GM18951 (cell line): ENCODE data around the gene GFI1.

Experiments
- POLR2A ChIP-seq: IDR thresholded peaks from 4 replicates; pipeline ENCODE4 v1.6.1; 2011; ENCODE audit warnings: mild to moderate bottlenecking; ENCODE audit not compliant: insufficient read length, insufficient read depth; ENCODE audit errors: extremely low read depth
- in situ Hi-C: fragments of 300-500 bp; cut with MboI; formaldehyde crosslinking; loops from one replicate; pipeline ENCODE4 v1.12.0; 2022; ENCODE audit warnings: low sequenced_read_pairs, mixed read lengths, inconsistent platforms; ENCODE audit not compliant: unreplicated experiment

Gene GFI1

DNA sequence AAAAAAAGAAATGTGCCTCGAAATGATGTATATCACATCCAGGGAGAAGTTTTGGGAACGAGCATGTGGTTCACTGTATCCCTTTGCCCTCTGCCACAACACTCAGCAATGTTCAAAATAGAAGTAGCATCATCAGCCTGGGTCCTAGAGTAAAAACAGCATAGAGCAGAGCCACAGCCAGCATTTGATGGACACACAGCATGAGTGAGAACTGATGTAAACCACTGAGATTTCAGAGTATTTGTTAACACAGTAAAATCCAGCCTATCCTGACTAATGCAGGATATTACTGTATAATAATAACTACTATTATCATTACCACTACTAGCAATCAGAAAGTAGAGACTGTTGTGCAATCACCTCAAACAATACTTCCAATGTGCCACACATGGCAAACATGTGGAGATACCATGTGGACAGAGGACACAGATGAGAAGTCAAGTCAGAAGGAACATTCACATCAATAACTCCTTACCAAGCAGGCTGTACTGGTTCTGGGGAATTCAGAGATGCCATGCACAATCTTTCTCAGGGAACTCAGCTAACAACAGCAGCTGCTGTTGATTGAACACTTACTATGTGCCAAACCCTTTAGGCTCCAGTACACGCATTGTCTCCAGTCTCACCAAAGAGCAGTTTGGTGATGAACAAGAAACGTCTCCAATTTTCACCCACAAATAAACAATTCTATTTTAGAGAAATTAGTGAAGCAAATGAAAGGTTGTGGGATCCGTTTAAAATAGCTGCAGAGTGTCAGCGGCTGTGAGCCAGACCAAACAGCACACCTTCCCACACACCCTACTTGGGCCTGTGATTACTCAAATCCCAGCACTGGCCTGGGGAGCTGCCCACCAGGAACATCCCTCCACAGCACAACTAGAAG, 16.6 kb upstream of the GFI1 start:
- in situ Hi-C loops: no loop called here
- no peak for TF ChIP-seq POLR2A

DNA sequence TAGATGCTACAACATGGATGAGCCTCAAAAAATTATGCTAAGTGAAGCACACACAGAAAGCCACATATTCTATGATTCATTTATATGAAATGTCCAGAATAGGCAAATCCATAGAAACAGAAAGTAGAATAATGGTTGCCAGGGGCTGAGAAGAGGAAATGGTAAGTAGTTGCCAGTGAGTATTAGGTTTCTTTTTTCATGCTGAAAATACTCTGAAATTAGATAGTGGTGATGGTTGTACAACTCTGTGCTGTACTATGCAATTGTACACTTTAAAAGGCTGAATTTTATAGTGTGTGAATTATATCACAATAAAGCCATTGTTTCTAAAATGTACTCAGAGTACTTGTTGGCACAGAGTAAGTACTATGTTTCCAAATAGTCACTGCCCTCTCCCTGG, 15.5 kb upstream of the GFI1 start:
- in situ Hi-C loops: no loop called here
- no peak for TF ChIP-seq POLR2A

DNA sequence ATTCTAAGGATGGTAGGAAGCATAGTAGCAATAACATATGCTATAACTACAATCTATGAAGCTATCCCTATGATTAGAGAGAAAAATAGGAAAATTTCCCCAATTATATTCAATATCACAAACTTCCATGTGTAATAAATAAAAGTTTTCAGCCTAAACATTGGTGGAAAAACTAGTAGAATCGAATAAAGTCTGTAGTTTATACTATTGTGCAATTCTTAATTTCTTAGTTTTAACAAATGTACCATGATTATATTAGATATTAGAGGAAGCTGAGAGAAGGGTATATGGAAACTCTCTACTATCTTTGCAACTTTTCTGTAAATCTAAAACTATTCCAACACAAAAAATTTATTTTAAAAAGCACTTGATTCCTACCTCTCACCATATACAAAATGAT, 13.8 kb upstream of the GFI1 start:
- TF ChIP-seq POLR2A: no peak
- in situ Hi-C loops: no loop called here

DNA sequence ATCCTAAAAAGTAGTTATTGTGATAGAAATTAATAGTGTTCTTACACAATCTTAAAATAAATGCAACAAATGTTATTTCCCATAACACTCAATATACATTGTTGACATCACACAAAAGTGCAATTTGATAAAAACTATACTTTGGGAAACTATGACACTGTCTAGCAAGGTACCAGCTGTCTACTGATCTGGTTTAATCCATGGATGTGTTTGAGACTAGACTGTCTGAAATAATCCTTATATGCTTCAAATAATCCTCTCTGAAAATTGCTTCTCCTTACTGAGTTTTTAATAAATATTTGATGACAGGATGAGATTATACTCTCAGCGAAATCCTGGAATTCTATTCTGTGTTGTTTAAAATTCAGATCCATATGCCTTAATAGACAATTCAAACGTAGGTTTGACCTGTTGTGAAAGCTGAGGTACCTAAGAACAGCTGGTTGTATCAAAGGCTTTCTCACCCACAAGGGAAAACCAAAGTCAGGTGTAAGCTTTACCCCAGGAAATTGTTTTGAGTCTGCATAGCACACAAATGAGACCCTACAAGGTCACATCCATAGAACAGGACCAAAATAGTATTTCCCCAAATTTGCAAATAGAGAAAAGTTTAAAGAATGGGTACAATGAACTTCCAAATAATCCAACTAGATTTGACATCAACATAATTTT, 8.8 kb upstream of the GFI1 start:
- no peak for TF ChIP-seq POLR2A
- in situ Hi-C loops: no loop called here

DNA sequence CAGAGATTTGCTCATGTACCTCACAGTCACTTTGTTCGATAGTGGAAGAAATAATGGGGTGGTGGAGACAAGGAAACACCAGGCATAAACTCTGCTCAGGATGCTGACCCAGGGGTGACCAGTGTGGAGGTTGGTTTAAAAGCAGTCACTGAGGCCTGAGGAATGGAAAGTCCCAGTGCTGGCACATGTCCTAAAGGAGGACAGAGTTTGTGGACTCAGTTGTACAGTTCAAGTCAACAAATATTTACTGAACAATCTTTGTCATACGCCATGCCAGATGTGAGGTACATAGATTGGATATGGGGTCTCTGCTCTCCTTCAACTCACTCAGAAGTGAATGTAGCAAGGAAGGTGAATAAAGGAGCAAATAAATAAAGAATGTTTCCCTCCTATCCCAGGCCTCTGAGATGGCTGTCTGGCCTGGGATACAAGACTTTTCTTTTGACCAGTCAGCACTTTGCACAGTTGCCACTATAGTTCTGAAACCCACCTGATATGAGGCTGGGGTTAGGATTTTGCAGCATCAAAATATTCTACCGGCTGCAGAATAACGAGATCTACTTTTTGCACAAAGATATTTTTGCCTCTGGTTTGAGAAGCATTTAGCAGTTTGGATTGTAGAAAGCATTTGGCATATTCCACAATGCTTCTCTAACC, 7.9 kb upstream of the GFI1 start:
- no peak for TF ChIP-seq POLR2A
- in situ Hi-C loops: no loop called here

DNA sequence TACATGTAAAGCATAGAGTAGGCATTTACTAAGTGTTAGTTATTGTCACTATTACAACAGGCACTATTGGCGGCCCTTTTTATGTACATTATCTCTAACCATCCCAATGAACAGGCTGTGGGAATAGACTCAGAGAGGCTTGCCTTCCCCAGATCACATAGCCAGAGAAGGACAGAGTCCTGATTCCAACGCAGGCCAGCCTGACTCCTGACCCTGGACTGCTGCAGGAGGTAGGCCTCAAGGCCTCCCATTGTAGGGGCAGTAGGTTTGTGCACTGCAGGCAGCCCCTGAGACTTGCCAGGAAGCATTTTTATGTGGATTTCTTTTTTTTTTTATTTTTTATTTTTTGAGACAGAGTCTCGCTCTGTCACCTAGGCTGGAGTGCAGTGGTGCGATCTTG, 6.4 kb upstream of the GFI1 start:
- in situ Hi-C loops: no loop called here
- no peak for TF ChIP-seq POLR2A

DNA sequence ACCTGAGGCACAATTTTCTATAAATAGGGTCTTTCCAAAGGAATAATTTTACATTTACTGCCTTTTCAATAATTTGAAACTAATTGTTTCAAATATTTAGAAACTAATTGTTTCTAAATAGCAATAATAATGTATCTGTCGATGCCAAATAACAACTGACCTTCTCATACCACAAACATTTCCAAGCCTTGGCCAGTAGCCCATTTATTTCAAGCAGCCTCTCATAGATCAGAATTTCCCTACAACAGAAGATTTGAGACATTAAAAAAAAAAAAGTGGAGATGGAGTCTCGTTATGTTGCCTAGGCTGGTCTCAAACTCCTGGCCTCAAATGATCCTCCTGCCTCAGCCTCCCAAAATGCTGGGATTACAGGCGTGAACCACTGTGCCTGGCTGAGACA, 2.1 kb upstream of the GFI1 start:
- TF ChIP-seq POLR2A: no peak
- in situ Hi-C loops: loop anchor here (10.0 kb wide), 1 partner anchor 96 kb away; no protein-coding TSS in a partner anchor

DNA sequence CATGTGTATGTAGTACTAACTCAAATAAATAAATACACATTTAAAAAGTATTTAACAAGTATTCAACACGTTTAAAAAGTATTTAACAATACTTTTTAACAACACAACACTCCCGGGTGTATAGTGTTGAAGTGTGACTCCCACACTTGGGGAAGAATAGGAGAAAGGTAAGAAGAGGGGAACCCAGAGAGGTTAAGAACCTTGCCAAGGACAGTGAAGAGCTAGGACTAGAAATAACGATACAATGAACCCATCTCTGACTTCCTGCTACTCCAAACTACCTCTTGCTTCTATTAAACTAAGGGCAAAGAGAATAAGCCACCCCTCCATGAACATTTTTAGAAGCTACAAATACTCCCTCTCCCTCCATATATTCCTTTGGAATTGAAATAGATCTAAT, 1.7 kb upstream of the GFI1 start:
- in situ Hi-C loops: loop anchor here (10.0 kb wide), 1 partner anchor 96 kb away; no protein-coding TSS in a partner anchor
- TF ChIP-seq POLR2A: no peak

DNA sequence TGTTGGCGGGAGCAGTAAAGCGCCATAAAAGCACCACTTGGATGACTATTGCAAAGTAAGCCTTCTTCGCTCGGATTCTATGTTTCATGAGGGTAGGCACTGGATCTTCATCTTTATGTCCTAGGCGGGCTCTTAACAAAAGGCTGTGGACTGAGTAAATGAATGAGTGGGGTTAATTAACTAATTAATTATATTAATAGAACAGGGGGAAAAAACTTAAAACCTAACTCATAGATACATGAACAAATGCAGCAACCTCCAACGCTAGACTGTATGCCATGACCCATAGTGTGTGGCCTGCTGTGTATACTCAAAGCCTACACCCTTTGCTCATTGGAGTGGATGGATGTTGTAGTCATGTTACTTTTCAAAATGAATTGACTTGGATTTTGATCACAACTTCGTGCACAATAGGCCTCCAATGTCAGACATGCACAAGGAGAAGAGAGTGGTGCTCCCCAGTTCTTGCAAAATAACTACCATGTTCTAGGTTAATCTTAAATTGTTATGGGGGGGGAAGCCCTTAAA, 417 bp upstream of the GFI1 start:
- no peak for TF ChIP-seq POLR2A
- in situ Hi-C loops: loop anchor here (10.0 kb wide), 1 partner anchor 98 kb away; no protein-coding TSS in a partner anchor

DNA sequence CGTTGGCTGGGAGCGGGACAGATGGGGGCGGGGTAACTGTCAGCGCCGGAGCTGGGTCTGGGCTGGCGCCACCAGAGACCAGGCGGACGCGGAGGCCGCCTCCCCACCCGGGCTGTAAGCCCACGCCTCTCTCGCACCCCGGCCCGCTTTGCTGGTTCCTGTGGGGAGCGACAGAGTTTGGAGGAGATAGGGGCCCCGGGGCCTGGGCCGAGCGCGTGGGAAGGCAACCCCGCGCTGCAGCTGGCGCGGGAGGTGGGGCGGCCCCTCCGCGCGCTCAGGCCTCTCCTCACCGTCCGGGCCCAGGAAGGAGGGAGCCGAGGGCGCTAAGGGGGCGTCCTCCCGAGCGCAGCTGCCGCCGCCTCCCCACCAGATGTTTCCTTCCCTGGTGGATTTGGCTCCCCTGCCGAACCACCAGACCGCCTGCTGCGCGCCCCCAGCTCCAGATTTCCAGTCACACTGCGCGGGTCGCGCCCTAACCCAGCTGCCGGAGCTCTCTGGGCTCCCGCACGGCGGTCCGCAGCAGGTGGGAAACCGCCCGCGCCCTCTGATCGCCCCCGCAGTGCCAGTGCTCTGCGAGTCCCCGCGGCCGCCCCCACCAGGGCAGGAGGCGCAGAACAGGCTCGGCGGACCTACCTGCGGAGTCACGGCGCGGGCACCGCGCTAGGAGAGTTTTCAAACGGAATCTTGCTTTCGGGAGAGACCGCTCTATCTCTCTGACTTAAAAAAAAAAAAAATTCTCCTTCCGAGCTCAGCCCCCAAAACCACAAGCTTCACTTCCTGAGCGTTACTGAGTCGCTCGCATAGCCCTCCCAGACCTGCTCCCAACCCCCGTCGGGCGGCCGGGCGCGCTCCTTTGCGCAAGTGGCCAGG, 1.1 kb downstream of the GFI1 start:
- TF ChIP-seq POLR2A: peak; percentile 58
- in situ Hi-C loops: loop anchor here (10.0 kb wide), 1 partner anchor 99 kb away; no protein-coding TSS in a partner anchor

DNA sequence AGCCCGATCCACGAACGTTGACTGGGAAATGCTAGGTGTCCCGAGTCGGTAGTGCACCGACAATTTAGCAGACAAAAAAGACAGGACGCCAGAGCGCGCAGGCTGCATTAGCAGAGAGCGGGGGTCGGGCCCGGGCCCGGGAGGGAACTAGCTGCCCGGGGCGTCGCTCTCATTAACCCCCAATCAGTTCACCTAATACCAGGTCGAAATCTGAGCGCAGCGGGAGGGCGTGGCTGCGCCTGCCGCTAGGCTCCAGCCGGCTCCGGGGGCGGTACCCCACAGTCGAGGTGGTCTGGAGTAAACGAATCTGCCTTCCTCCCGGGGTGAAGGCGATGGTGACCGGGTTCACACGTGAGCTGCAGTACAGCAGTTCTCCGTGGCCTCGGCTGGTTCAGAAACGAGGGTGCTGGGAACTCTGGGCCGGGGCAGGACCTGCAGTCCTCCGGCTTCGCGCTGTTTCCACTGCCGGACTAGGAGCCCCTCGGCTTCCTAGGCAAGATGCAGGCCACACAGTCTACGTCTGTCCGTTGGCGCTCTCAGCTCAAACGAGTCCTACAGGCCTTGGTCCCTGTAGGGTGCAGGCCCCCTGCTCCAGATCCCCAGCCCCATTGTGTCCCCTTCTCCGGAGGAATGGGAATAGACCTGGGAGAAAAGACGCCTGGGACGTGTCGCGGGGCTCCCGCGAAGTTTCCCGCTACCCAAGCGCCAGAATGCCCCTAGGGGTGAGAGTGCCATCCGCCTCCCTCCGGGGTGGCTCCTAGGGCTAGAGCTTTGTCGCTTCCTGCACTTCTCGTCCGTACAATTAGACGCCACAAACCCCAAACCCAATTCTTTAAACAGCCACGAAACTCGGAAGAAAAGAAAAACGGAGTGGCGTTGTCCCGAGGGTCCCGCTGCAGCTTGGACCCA, 2.0 kb downstream of the GFI1 start:
- in situ Hi-C loops: loop anchor here (10.0 kb wide), 1 partner anchor 100 kb away; no protein-coding TSS in a partner anchor
- peak; percentile 64 for TF ChIP-seq POLR2A
